Ovary (tissue), 3 donors: ENCODE results near the gene BLID.

Experiments
- CTCF ChIP-seq, 3 donors: fragments of 450-650 bp in 2 of 3; fragments of 200-600 bp in 1 of 3; IDR thresholded peaks; one replicate each; pipeline versions ENCODE4 v1.5.1 to v1.8.0; 2016 to 2022; ENCODE audit warnings: antibody characterized with exemption in 3 of 3, mild to moderate bottlenecking in 1 of 3
- POLR2A ChIP-seq: fragments of 450-650 bp; IDR thresholded peaks from one replicate; pipeline ENCODE4 v1.6.1; 2017; ENCODE audit warnings: antibody characterized with exemption, mild to moderate bottlenecking, moderate library complexity
- donor health status: DM: no; HTN: no; CAD: no.

GRCh38 chr11:122085264-122085663 lies 30.8 kb downstream of the BLID start:
- TF ChIP-seq POLR2A (no peak), CTCF (IDR thresholded peaks at IDR 0.05) (no peak)
